HEK293T (cell line): ENCODE measurements around the gene TBX18.

ENCODE experiments used
- BHLHE40 ChIP-seq: fragments of 450-650 bp; IDR thresholded peaks from 2 replicates; pipeline ENCODE4 v1.6.1; 2016; ENCODE audit warnings: mild to moderate bottlenecking, moderate library complexity, borderline replicate concordance
- CTBP1 ChIP-seq: fragments of 450-650 bp; IDR thresholded peaks from 2 replicates; pipeline ENCODE4 v1.6.1; 2016; ENCODE audit warnings: borderline replicate concordance
- FOXA1 ChIP-seq: fragments of 450-650 bp; IDR thresholded peaks from 2 replicates; pipeline ENCODE4 v1.6.1; 2016; ENCODE audit warnings: mild to moderate bottlenecking
- FOXM1 ChIP-seq: fragments of 450-650 bp; IDR thresholded peaks from 2 replicates; pipeline ENCODE4 v1.6.1; 2017; ENCODE audit warnings: mild to moderate bottlenecking, borderline replicate concordance
- L3MBTL2 ChIP-seq: fragments of 450-650 bp; conservative IDR thresholded peaks from 2 replicates; pipeline ENCODE4 v1.6.1; 2016; ENCODE audit warnings: mild to moderate bottlenecking
- SP1 ChIP-seq: fragments of 450-650 bp; IDR thresholded peaks from 2 replicates; pipeline ENCODE4 v1.6.1; 2017
- SUZ12 ChIP-seq: fragments of 450-650 bp; IDR thresholded peaks from 2 replicates; pipeline ENCODE4 v1.6.1; 2016; ENCODE audit warnings: mild to moderate bottlenecking

GRCh38 chr6:84777888-84778287, 13.5 kb upstream of the TBX18 start:
- TF ChIP-seq FOXM1 (no peak), SUZ12 (no peak), SP1 (no peak), FOXA1 (no peak), CTBP1 (no peak), BHLHE40 (no peak), L3MBTL2 (no peak)
